GM03348 (cell line): Measurements from ENCODE around the gene ADIRF.
A peak's percentile ranks its signal among the peaks of the same experiment; 100 is the strongest.
"Not testable (repeated sequence)": the region's sequence is repeated elsewhere in the genome, so short reads cannot be mapped to it uniquely, and the experiment has no call there.

Experiments used
- DNase-seq: peaks from one replicate; pipeline ENCODE4 v3.0.0; 2012; ENCODE audit warnings: low spot score

ADIRF gene

DNA sequence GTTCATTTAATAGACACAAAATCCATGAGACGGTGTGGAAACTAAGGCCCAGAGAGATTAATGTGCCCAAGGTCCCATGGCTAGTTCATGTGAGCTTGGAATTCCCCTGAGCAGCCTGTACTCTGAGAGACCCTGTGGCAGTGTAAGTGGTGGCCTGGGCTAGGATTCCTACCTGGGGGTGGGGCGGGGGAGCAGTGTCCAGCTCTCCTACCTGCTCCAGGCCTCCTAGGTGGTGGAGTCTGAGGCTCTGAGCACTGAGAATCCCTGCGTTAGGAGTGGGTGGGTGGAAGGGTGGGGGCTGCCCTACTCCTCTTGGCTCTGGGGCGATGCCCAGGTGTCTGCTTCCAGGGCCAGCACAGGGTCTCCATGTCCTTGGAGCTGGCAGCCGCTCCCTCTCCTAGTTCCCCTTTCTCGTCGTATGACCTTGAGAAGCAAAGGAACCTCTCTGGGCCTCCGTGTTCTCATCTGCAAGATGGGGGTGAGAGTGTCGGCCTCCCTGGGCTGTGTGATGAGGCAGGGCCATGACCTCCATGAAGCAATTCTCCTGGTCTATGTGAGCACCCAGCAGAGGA, 7.3 kb upstream of the ADIRF start:
- no peak for DNase-seq

DNA sequence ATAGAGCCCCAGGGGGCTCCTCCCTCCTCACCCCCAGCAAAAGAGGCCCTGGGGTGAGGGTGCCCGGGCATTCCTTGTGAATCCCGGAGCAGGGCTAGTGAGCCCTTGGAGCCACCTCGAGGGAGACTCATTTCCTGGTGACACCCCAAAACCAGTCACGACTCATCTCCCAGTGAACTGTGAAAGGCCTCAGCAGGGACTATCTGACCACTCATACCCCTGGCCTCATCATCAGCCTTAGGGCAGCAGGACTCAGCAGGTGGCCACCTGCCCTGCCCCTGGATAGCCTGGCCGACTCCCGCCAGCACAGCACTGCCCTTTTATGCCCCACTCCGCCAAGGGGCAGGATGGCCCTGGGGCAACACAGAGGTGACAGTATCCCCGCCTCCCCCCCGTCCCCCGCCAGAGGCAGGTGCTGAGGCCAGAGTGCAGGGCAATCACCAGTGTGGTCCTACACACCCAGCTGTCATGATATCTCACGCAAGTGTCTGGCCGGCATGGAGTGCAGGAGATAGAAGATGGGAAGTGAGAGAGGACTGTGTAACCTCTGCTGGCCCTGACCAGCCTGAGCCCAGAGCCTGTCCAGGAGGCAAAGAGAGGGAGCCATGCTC, 6.7 kb upstream of the ADIRF start:
- DNase-seq = no peak

DNA sequence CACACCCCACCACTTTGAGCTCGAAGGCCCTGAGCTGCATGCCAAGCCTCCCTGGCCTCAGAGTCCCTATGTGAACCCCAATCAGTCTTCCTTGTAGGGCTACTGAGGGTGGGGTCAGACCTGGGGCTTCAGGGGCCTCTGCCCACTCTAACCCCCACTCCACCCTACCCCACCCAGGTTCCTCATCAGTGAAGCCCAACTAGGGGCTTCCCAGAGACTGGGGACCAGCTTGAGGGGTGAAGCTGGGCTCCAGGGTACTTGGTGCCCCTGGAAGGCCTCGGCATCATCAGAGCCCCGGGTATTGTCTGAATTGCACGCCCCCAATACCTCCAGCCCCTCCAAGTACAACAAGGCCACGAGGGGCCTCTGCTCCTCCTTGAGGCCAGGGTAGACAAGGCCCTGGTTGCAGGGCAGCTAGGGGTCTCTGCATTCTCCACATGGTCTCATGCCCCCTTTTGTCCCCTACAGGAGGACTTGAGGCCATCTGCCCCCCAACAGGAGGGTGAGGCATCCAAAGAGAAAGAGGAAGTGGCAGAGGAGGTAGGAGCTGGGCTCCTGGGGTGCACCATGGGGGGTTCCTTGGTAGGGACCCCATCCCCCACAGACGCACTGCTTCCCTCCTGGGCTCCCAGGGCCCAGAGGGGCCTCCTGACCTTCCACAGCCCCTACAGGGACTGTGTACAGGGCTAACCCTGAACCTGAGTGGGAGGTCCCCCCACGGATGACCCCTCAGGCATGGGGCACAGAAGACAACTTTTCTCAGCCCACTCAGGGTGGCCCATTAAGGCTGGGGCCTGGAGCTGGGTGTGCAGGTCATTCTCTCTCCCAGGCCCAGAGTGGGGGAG, 5.9 kb upstream of the ADIRF start:
- no peak for DNase-seq

DNA sequence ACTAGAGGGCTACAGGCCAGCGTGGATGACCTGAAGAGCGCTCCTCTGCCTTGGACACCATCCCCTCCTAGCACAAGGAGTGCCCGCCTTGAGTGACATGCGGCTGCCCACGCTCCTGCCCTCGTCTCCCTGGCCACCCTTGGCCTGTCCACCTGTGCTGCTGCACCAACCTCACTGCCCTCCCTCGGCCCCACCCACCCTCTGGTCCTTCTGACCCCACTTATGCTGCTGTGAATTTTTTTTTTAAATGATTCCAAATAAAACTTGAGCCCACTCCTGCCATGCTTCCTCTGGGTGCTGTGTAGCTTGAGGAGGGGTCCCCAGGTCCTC, 5.3 kb upstream of the ADIRF start:
- no peak for DNase-seq

GRCh38 chr10:86963341-86963919, 4.9 kb upstream of the ADIRF start:
- DNase-seq = no peak

- no peak for DNase-seq
Measured at GRCh38 chr10:86964061-86964846, 4.0 kb upstream of the ADIRF start.

GRCh38 chr10:86964847-86965190, 3.5 kb upstream of the ADIRF start:
- no peak for DNase-seq

GRCh38 chr10:86965986-86966654, 2.2 kb upstream of the ADIRF start:
- DNase-seq = no peak

- no peak for DNase-seq
Measured at GRCh38 chr10:86967481-86967941, 771 bp upstream of the ADIRF start.

DNA sequence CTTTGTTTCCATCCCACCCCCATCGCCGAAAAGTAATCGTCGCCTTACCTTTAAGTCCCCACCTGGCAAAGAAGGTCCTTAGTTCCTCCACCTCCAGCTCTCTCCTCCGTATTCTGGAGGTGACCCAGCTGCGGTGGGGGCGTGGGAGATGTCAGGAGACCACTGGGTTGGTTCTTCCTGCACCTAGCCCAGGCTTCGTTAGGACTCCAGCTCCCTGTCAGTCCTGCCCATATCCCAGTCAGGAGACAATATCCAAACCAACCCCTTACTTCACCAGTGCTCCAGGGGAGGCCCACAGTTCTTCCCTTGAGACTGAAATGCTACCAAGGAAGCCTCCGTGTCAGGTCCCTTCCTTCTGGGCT, 693 bp downstream of the ADIRF start:
- peak; percentile 12 for DNase-seq

DNA sequence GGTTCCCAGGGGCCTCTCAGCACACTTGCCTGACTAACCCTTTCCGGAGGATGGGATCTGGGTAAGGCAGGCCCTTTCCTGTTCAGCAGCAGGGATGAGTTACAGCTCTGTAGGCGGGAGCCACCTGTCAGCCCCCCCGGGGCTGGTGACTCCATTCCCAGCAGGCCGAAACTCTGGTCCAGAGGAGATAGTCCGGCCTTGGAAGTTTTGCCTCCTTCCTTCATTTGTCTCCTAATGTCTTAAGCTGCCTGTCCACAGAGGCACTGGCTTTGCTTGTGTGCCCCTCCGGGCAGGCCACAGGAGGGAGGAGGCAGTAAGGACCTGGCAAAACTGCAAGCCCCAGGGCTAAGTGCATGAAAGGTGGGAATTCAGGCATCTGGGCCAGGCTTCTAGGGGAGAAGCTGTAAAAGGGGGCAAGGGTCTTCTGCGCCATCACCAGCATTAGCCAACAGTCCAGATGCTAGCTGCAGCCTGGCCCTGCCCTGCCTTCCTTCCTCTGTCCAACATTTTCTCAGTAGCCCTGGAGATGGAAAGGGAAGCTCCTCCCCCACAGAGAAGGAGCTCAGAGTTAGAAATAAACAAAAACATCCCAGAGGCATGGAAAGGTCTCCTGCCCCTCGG, 1.2 kb downstream of the ADIRF start:
- DNase-seq = peak; percentile 44

DNA sequence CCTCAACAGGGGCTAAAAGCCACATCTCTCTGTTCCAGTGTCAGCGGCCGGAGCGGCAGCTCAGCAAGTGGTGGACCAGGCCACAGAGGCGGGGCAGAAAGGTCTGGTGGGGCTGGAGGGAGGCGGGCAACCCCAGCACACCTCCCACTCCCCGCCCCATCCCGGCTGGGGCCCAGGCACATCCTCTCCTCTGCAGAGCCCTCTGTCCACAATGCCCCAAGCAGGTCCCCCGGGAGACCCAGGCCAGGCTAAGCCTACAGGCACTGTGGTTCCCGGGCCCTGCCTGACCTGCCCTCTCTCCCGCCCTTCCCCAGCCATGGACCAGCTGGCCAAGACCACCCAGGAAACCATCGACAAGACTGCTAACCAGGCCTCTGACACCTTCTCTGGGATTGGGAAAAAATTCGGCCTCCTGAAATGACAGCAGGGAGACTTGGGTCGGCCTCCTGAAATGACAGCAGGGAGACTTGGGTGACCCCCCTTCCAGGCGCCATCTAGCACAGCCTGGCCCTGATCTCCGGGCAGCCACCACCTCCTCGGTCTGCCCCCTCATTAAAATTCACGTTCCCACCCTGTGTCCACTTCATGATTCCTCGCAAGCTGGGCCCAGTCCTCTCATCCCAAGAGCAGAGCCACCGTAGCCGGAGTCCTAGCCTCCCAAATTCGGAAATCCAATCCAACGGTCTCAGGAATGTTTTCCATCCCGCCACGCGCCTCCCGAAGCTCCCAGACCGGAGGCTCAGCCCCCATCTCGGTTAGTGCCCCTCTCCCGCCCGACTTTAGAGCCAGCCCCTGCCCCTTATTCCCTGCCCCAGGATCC, 2.1 kb downstream of the ADIRF start:
- DNase-seq = peak; percentile 86

- no peak for DNase-seq
Measured at GRCh38 chr10:86970982-86971231, 2.6 kb downstream of the ADIRF start.

GRCh38 chr10:86971232-86971991, 3.1 kb downstream of the ADIRF start:
- DNase-seq = peak; percentile 98

DNA sequence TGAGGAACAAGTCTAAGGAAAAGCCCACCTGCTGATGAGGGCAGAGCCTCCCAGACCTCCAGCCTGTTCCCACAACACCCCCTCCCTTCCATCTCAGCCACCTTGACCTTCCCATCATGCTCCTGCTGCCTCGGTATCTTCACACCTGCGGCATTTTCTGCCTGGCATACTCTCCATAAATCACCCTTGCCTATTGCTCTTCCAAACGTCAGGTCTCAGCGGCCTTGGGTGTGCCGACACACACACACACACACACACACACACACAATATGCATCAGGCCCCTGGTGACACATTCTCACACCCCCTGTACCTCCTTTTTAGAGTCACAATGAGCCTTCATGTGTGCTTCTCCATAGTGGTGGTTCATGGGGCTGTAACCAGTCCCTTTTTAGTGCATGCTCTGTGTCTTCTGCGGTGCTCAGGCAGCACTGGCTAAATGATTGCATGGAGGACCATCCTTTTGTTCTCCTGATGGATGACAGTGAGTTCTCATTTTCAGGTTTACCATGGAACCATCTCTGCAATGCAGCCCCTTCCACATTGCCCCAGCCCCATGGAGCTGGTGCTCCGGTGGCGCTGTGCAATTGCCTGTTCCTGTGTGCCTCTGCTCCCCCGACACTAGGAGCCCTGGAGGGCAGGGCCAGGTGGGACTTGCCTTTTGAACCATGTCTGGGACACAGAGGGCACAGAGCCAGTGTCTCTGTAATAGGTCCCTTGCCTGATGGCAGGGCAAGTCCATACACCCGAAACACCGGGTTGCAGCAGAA, 4.5 kb downstream of the ADIRF start:
- DNase-seq = no peak

DNA sequence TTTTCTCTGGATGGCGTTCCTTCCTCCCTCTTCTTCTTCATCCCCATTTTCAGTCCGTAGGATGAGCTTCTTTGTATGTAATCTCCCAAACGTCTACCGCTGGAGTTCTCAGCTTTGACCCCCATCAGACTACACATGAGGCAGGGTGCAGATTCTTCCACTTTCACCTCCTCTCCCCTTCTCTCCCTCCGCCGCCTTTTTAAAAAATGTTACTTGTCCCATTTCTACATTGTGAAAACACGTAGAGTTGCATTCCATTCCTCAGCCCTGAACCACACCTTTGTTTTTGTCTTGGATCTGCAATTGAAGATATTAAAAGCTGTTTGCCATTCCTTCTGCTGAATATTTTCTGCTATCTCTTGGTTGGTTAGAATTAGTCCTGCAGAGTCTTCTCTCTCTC, 6.2 kb downstream of the ADIRF start:
- no peak for DNase-seq

DNA sequence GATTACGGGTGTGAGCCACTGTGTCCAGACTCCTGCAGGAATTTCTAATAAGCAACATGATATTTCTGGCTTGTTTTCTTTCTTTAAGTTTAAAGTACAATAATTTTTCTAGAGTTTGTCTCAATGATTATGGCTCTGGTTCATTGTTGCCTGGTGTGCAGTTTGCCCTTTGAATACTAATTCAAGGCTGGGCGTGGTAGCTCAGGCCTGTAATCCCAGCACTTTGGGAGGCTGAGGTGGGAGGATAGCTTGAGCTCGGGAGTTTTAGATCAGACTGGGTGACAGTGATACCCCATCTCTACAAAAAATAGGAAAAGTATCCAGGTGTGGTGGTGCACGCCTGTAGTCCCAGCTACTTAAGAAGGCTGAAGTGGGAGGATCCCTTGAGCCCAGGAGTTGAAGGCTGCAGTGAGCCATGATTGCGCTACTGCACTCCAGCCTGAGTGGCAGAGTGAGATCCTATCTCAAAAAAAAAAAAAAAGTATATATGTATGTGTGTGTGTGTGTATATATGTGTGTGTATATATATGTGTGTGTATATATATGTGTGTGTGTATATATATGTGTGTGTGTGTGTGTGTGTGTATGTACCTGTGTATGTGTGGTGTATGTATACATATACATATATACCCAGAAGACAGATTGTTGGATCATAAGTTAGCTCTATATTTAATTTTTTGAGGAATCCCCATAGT, 8.2 kb downstream of the ADIRF start:
- DNase-seq = no peak

DNA sequence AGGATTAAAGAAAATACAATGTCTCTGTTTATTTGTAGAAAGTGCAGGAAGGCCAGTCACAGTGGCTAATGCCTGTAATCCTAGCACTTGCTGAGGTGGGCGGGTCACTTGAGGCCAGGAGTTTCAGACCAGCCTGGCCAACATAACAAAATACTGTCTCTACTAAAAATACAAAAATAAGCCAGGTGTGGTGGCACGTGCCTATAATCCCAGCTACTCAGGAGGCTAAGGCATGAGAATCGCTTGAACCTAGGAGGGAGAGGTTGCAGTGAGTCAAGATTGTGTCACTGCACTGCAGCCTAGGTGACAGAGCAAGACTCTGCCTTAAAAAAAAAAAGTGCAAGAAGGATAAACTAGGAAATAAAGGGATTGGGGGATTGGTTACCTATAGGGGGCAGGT, 10.2 kb downstream of the ADIRF start:
- not testable (repeated sequence) for DNase-seq
